ENCODE measurements around the gene PLET1. TPM values are rescaled to one million over a fixed set of nuclear protein-coding genes. Genes with fewer than 3 reads are reported as not detected.

The PLET1 gene
- total RNA-seq, 1 experiment from 2014 or later = 0.26 TPM

DNA sequence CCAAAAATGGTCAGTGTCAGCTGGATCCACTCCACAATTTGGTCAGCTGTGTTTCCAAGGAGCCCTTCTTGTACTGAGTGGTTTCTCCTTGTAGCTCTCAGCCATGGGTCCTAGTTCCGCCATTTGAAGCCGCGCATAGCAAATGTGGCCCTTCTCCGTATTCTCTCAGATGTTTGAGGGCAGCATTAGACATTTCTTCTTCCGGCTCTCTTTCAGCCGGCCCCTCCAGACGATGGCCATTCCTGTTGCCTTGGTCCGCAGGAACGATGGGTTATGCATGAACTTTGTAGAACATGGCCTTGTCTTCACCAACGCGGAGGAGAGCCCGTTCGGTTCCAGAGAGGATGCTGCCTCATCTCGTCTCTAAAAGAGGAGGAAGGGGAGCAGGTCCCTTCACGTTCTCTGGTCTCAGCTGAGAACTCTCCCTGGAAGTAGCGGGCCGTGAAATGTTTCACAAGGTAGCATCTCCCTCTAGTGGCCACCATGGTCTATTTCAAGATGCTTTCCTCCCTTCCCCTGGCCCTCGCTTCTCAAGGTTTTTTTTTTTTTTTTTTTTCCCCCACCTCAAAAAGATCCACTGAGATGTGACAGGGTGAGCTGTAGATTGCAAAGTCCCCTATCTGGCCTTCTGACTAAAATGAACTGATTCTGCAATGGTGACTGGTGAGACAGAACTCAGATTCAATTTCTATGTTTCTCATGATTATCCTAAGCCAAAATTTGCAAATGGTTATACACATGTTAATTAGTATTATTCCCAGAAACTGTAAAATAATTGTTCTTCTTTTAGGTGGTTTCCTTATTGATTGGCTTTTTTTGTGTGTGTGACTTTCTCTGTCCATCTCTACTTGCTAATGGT is 19.8 kb upstream of the PLET1 start:
- H3K27ac ChIP-seq (ENCODE audit: low read length) = no peak overlapping the region
- CTCF ChIA-PET = interaction anchor here (0.6 to 2.2 kb wide), 10 partner anchors 14 to 749 kb away, joined by 3 to 60 read pairs (median 6); no protein-coding TSS in a partner anchor
- BruUV-seq (replicated peaks) = no TSS peak

GRCh38 chr11:112279901-112280267 is 19.2 kb upstream of the PLET1 start:
- intact Hi-C loops (cut with micrococcal nuclease) = loop anchor here (1.0 to 10.0 kb wide), 3 partner anchors 61 to 195 kb away; partner anchors contain the start of genes SDHD and TIMM8B
- Histone ChIP-seq H3K9me3 (ENCODE audit: low read length) (no peaks in the 10 kb centered on the region), H3K27me3 (ENCODE audit: low read length) (no peaks in the 10 kb centered on the region), H3K36me3 (ENCODE audit: low read depth, low read length) (no peaks in the 10 kb centered on the region), H4K20me1 (ENCODE audit: low read length) (no peaks in the 10 kb centered on the region), H3K27ac (ENCODE audit: low read length) (no peak overlapping the region), H3K4me1 (ENCODE audit: insufficient read depth, low read length) (0 out of 2 replicates have a peak, but pooled peaks cover 4% of the 10 kb centered on the region), H3K4me2 (ENCODE audit: low read length) (peak overlapping the region; percentile 98), H3K9me2 (replicated peaks; ENCODE audit: low read length) (no peaks in the 10 kb centered on the region), H3K4me3 (ENCODE audit: low read length) (peak overlapping the region; percentile 72), H3K79me2 (ENCODE audit: low read length) (no peaks in the 10 kb centered on the region), H2AFZ (ENCODE audit: low read length) (peak overlapping the region; percentile 96), H3F3A (ENCODE audit: low read length, unreplicated experiment) (no peaks in the 10 kb centered on the region), H3K9ac (ENCODE audit: low read length) (no peak overlapping the region)
- POLR2A ChIA-PET (ENCODE audit: unreplicated experiment) = no interaction called here
- no TSS peak for BruUV-seq (replicated peaks)
- DNase-seq (peak; percentile 69), ATAC-seq (peak; percentile 77)
- CTCF ChIA-PET = interaction anchor here (0.7 to 2.2 kb wide), 5 partner anchors 15 to 173 kb away, joined by 3 to 60 read pairs (median 7); no protein-coding TSS in a partner anchor
- TF ChIP-seq EZH2 (IDR thresholded peaks at IDR 0.05; ENCODE audit: low read length, unreplicated experiment) = no peak
- TF ChIP-seq, protein P1, sequence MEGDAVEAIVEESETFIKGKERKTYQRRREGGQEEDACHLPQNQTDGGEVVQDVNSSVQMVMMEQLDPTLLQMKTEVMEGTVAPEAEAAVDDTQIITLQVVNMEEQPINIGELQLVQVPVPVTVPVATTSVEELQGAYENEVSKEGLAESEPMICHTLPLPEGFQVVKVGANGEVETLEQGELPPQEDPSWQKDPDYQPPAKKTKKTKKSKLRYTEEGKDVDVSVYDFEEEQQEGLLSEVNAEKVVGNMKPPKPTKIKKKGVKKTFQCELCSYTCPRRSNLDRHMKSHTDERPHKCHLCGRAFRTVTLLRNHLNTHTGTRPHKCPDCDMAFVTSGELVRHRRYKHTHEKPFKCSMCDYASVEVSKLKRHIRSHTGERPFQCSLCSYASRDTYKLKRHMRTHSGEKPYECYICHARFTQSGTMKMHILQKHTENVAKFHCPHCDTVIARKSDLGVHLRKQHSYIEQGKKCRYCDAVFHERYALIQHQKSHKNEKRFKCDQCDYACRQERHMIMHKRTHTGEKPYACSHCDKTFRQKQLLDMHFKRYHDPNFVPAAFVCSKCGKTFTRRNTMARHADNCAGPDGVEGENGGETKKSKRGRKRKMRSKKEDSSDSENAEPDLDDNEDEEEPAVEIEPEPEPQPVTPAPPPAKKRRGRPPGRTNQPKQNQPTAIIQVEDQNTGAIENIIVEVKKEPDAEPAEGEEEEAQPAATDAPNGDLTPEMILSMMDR (conservative IDR thresholded peaks at IDR 0.05; ENCODE audit: low read depth, low read length) = peak; percentile 59

More for the DNA sequence above, 19.8 kb upstream of the PLET1 start:
- no peaks in the 10 kb centered on the region for H4K20me1 ChIP-seq (ENCODE audit: low read length)
- peak overlapping the region; percentile 72 for H3K4me3 ChIP-seq (ENCODE audit: low read length)
- H3K36me3 ChIP-seq (ENCODE audit: low read depth, low read length) = no peaks in the 10 kb centered on the region
- H3K4me2 ChIP-seq (ENCODE audit: low read length) = peak overlapping the region; percentile 98
- 0 out of 2 replicates have a peak, but pooled peaks cover 4% of the 10 kb centered on the region for H3K4me1 ChIP-seq (ENCODE audit: insufficient read depth, low read length)
- TF ChIP-seq EZH2phosphoT487 (IDR thresholded peaks at IDR 0.05; ENCODE audit: borderline replicate concordance, low read length) = no peak
- TF ChIP-seq EZH2 (IDR thresholded peaks at IDR 0.05; ENCODE audit: low read length, unreplicated experiment) = no peak
- TF ChIP-seq, protein P1 (conservative IDR thresholded peaks at IDR 0.05; ENCODE audit: low read depth, low read length) = peak; percentile 93
- H3K9me3 ChIP-seq (ENCODE audit: low read length) = no peaks in the 10 kb centered on the region
- H3K79me2 ChIP-seq (ENCODE audit: low read length) = no peaks in the 10 kb centered on the region
- ATAC-seq (peak; percentile 89), DNase-seq (peak; percentile 91)
- no peak overlapping the region; the same call in 1 of the 2 replicates for H3K9ac ChIP-seq (ENCODE audit: low read length)
- intact Hi-C loops (cut with micrococcal nuclease) = loop anchor here (1.0 to 10.0 kb wide), 3 partner anchors 61 to 196 kb away; partner anchors contain the start of genes SDHD and TIMM8B
- no peaks in the 10 kb centered on the region for H3K9me2 ChIP-seq (replicated peaks; ENCODE audit: low read length)
- POLR2A ChIA-PET (ENCODE audit: unreplicated experiment) = interaction anchor here (0.6 kb wide), 1 partner anchor 306 kb away, joined by 4 read pairs; no protein-coding TSS in a partner anchor
- H2AFZ ChIP-seq (ENCODE audit: low read length) = peak overlapping the region; percentile 96
- no peaks in the 10 kb centered on the region for H3F3A ChIP-seq (ENCODE audit: low read length, unreplicated experiment)
- H3K27me3 ChIP-seq (ENCODE audit: low read length) = no peaks in the 10 kb centered on the region

All from PC-3 (cell line).